NCI-H345 treated with DMSO at 0.1 percent for 48 hours (cell line): ENCODE data around the gene PLCXD3.

Experiments used
- DNase-seq: peaks from one replicate; lab custom pipeline; 2025; ENCODE audit not compliant: unreplicated experiment; lab: John Stamatoyannopoulos, UW

The PLCXD3 gene

GRCh38 chr5:41510176-41510831 is at the start of gene PLCXD3:
PLCXD3 (minus strand) TSS chr5:41510601; CDS start chr5:41510526, 75 bp downstream.
- DNase-seq: no peak

GRCh38 chr5:41559184-41559583 is 48.8 kb upstream of the PLCXD3 start:
- DNase-seq: no peak

GRCh38 chr5:41558295-41558694 is 47.9 kb upstream of the PLCXD3 start:
- DNase-seq: no peak

- no peak for DNase-seq
Observed at GRCh38 chr5:41547991-41548390, 37.6 kb upstream of the PLCXD3 start.

- DNase-seq: no peak
Observed at GRCh38 chr5:41542183-41542582, 31.8 kb upstream of the PLCXD3 start.

- DNase-seq: no peak
Observed at GRCh38 chr5:41539454-41539853, 29.1 kb upstream of the PLCXD3 start.

- no peak for DNase-seq
Observed at GRCh38 chr5:41537581-41537980, 27.2 kb upstream of the PLCXD3 start.

- no peak for DNase-seq
Observed at GRCh38 chr5:41532485-41532884, 22.1 kb upstream of the PLCXD3 start.

- no peak for DNase-seq
Observed at GRCh38 chr5:41527201-41527779, 16.9 kb upstream of the PLCXD3 start.

GRCh38 chr5:41526699-41527098 is 16.3 kb upstream of the PLCXD3 start:
- no peak for DNase-seq

- no peak for DNase-seq
Observed at GRCh38 chr5:41524174-41524573, 13.8 kb upstream of the PLCXD3 start.

- DNase-seq: no peak
Observed at GRCh38 chr5:41522193-41522786, 11.9 kb upstream of the PLCXD3 start.

GRCh38 chr5:41519801-41520200 is 9.4 kb upstream of the PLCXD3 start:
- DNase-seq: no peak

GRCh38 chr5:41517909-41518308 is 7.5 kb upstream of the PLCXD3 start:
- DNase-seq: no peak

- DNase-seq: no peak
Observed at GRCh38 chr5:41511241-41511640, 840 bp upstream of the PLCXD3 start.

GRCh38 chr5:41509399-41510175 is 814 bp downstream of the PLCXD3 start:
- DNase-seq: no peak

- DNase-seq: no peak
Observed at GRCh38 chr5:41508696-41509398, 1.6 kb downstream of the PLCXD3 start.

- DNase-seq: no peak
Observed at GRCh38 chr5:41508186-41508585, 2.2 kb downstream of the PLCXD3 start.

GRCh38 chr5:41507501-41507900 is 2.9 kb downstream of the PLCXD3 start:
- DNase-seq: no peak

GRCh38 chr5:41503860-41504259 is 6.5 kb downstream of the PLCXD3 start:
- DNase-seq: no peak

- no peak for DNase-seq
Observed at GRCh38 chr5:41503310-41503709, 7.1 kb downstream of the PLCXD3 start.
